GM19372 (cell line): ENCODE results near the gene ASCC1.
"Not testable (repeated sequence)": the region's sequence is repeated elsewhere in the genome, so short reads cannot be mapped to it uniquely, and the experiment has no call there.

Experiments used
- ATAC-seq: cut with Tn5 transposase; IDR thresholded peaks from one replicate; pipeline ENCODE4 v1.9.1; 2021; ENCODE audit warnings: mild to moderate bottlenecking, low read depth, moderate library complexity; ENCODE audit not compliant: unreplicated experiment

Gene ASCC1

DNA sequence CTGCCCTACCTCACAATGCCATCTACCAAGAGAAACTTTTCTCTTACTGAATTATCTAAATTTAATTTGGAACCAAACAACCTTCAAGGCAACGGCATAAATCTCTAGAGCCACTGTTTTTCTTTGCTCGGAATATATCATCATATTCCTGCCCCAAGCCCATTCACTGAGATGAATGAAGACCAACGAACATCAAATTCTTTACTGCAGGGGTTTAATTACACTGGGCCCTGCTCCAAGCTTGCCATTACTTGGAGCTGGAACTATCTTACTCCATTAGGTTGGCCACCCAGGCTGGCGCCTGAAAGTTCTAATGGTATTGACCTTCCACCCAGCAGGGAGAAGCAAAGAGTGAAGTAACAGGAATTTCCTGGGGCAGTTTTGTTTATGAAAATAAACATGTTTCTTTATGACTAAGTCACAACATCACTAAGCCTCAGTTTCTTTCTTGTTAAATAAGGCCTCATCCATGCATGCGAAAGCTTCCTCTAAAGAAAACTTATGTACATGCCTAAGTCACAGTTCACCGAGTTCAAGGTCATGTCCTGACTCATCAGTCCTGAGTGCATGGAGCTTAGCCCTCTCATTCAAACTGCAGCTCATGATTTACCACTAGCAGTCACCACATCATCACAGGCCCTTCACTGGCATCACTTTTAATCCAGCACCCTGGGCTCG, 42.3 kb downstream of the ASCC1 start:
- ATAC-seq, result no peak

GRCh38 chr10:72173262-72173618, 42.8 kb downstream of the ASCC1 start:
- no peak for ATAC-seq

DNA sequence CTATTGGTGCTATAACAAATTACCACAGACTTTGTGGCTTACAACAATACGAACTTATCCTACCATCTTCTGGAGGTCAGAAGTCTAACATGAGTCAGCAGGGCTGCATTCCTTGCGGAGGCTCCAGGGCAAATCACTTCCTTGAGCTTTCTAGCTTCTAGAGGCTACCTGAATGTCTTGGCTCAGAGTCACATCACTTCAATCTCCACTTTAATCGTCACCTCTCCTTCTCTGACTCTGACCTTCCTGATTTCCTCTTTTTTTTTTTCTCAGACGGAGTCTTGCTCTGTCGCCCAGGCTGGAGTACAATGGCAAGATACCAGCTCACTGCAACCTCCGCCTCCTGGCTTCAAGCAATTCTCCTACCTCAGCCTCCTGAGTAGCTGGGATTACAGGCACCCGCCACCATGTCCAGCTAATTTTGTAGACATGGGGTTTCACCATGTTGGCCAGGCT, 44.9 kb downstream of the ASCC1 start:
- ATAC-seq, result no peak

GRCh38 chr10:72170733-72171132, 45.3 kb downstream of the ASCC1 start:
- ATAC-seq, result no peak

GRCh38 chr10:72170263-72170662, 45.8 kb downstream of the ASCC1 start:
- no peak for ATAC-seq

DNA sequence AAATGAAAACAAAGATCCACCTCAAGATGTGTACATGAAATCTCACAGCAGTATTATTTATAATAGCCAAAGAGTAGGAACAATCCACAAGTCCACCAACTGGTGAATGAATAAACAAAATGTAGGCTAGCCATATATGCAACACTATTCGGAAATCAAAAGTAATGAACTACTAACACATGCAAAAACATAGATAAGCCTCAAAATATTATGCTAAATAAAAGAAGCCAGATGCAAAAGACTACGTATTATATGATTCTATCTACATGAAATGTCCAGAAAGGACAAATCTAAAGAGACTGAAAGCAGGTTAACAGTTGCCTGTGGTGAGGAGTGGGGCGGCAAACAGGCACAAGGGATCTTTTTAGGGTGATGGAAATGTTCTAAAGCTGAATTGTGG, 49.0 kb downstream of the ASCC1 start:
- no peak for ATAC-seq

- ATAC-seq, result no peak
Observed at GRCh38 chr10:72164617-72165016, 51.5 kb downstream of the ASCC1 start.

- no peak for ATAC-seq
Observed at GRCh38 chr10:72162978-72163377, 53.1 kb downstream of the ASCC1 start.

DNA sequence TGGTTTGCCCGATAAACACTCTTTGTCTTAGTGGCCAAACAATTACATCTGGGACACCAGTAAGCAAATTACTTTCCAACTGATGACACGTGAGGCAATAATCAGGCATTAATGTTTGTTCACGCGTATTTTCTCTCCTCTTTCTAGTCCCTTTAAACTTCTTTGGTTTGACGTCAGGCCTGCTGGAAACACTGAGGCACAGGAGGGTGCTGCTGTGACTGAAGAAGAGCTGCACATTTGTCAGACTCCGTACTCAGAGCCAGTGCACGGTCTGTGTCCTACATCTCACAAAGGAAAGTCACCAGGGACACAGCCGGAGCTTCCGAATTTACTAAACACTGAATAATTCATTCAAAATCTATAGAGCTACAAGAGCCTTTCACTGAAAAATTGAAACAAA, 57.9 kb downstream of the ASCC1 start:
- no peak for ATAC-seq

DNA sequence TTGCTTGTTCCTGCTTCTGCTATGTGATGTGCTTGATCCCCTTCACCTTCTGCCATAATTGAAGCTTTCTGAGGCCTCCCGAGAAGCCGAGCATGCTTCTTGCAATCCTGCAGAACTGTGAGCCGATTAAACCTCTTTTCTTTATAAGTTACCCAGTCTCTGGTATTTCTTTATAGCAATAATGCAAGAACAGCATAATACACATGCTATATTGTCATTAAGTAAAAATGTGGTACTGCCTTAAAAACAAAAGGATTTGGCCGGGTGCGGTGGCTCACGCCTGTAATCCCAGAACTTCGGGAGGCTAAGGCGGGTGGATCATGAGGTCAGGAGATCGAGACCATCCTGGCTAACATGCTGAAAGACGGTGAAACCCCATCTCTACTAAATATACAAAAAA, 59.9 kb downstream of the ASCC1 start:
- no peak for ATAC-seq

- no peak for ATAC-seq
Observed at GRCh38 chr10:72152286-72152685, 63.8 kb downstream of the ASCC1 start.

DNA sequence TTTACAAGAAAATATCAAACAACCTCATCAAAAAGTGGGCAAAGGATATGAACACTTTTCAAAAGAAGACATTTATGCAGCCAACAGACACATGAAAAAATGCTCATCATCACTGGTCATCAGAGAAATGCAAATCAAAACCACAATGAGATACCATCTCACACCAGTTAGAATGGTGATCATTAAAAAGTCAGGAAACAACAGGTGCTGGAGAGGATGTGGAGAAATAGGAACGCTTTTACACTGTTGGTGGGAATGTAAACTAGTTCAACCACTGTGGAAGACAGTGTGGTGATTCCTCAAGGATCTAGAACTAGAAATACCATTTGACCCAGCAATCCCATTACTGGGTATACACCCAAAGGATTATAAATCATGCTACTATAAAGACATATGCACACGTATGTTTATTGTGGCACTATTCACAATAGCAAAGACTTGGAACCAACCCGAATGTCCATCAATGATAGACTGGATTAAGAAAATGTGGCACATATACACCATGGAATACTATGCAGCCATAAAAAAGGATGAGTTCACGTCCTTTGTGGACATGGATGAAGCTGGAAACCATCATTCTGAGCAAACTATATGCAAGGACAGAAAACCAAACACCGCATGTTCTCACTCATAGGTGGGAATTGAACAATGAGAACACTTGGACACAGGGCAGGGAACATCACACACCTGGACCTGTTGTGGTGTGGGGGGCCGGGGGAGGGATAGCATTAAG, 65.2 kb downstream of the ASCC1 start:
- not testable (repeated sequence) for ATAC-seq

GRCh38 chr10:72147324-72147584, 68.8 kb downstream of the ASCC1 start:
- not testable (repeated sequence) for ATAC-seq

GRCh38 chr10:72146559-72147323, 69.3 kb downstream of the ASCC1 start:
- no peak for ATAC-seq

DNA sequence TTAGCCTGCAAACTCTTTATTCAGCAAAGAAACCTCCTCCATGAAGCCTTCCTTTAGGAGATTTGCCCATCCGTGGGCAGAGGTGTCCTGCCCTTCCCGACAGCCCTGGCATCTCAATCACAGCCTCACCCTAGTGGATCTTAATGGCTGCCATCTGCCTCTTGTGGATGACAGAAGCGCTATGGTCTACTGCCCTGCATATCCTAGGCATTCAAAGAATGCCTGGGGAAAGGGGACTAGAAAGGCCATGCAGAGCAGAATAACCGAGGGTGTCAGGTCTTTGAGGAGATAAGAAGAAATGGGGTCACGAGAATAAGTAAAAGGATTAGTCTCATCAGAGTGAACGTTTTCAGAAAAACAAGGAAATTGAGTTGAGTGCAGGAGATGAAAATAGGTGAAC, 70.0 kb downstream of the ASCC1 start:
- ATAC-seq, result no peak

DNA sequence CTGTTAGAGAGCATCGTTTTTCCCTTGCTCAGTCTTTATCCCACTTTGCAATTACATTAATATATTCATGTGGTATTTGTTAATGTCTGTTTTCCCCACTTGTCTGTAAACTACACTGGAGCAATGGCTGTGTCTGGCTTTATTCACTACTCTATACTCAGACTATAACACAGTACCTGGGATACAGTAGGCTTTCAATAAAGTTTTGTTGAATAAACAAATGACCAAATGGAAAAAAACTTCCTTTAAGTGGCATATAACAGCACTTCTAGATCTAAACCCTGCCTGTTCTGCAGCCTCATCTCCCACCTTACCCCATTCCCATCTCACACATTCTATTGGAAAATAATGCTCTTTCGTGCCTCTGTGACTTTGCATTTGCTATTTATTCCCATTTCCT, 70.4 kb downstream of the ASCC1 start:
- ATAC-seq, result no peak

DNA sequence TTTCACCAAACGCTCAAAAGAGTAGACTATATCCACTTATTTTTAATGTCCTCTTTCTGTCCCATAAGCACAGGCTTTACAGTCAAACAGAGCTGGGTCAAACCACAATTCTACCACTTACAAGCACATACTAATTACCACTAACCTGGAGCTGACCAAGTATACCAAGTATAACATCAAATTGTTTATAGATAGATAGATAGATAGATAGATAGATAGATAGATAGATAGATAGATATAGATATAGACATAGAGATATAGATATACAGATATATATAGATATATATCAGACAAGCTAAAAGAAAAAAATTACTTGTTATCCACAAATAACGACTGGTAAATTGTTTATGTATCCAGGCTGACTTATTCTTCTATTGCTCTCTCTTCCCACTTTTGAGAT, 75.2 kb downstream of the ASCC1 start:
- ATAC-seq, result no peak

DNA sequence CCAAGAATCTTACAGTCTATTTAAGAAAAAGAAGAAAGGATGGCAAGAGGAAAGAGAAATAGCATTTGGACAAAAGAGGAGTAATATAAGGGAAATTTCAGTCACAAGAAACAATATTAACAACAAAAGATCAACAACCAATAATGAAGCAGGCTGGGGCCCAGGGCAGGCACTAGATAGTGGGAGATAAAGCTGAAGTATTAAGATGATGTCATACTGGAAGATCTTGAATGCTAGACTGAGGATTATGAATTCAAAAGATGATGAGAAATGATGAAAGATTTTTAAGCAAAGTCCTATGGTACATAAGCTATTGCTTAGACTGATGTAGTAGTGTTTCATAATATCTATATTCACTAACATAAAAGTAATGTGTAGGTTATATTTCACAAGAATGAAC, 75.9 kb downstream of the ASCC1 start:
- ATAC-seq, result no peak

DNA sequence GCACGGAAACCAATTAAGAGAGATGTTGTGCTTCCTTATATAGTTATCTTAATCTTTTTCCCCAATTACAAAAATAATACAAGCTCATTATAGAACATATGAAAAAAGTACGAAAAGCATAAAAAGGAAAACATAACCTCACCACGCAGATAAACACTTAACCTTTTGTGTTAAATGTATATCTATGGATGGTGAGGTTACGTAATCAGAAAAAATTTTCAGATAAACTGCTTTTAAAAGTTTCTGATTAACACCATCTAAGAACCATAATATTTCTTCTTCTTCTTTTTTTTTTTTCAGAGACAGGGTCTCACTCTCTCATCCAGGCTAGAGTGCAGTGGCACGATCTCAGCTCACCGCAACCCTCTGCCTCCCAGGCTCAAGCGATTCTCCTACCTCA, 78.5 kb downstream of the ASCC1 start:
- ATAC-seq, result no peak

DNA sequence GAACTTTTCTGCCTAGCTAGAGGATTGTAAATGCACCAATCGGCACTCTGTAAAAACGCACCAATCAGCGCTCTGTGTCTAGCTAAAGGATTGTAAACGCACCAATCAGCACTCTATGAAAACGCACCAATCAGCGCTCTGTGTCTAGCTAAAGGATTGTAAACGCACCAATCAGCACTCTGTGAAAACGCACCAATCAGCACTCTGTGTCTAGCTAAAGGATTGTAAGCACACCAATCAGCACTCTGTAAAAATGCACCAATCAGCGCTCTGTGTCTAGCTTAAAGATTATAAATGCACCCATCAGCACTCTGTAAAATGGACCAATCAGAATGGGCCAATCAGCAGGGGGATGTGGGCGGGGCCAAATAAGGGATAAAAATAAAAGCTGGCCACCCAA, 79.9 kb downstream of the ASCC1 start:
- ATAC-seq, result not testable (repeated sequence)

DNA sequence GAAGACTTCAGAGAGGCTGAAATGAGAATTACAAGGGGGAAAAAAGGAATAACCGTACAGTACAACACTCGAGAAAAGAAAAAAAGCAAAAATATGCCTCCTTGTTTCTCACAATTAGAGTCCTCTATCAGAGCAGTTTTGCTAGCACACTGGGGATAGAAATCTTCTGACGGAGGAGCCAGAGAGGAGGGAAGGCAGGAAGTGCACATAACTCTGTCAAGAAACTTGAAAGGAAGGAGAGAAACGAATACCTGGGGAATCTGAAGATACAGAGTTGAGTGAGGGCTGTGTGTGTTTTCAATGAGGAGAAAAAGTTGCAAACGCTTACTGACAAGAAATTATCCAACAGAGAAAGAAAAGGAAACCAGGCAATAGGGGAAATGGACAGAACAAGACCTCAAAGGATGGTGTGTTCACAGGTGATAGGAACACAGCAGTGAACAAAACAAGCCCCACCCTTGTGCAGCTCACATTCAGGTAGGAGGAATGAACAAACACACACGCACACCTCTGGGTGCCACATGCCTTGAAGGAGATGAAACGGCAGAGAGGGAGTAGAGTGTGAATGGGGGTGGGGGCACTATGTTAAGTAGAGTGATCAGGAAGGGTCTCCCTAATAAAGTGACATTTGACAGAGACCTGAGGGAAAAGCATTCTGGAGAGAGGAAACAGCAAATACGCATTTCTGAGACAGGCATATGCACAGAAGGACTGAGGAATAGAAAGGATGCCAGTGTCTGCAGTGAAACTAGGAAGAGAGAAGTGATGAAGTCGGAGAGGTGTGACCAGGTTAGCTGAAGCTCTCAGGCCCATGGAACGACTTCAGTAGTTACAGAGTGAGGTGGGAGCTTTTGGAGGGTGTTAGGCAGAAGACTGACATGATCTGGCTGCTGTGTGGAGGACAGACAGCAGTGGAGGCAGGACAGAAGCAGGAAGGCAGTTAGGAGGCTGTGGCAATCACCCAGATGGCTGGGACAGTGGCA, 81.0 kb downstream of the ASCC1 start:
- no peak for ATAC-seq
